DND-41 (cell line): Measurements from ENCODE around the gene CLK4.

ENCODE experiments used
- EZH2 ChIP-seq: IDR thresholded peaks from 3 replicates; pipeline ENCODE4 v1.6.1; 2012; ENCODE audit warnings: borderline replicate concordance, low read depth, mild to moderate bottlenecking, moderate library complexity, low read length, inconsistent platforms; ENCODE audit not compliant: severe bottlenecking
- TF ChIP-seq, protein P1 (sequence below): IDR thresholded peaks from 2 replicates; pipeline ENCODE4 v1.5.1; 2012; ENCODE audit warnings: borderline replicate concordance, low read length, moderate library complexity, mild to moderate bottlenecking; ENCODE audit not compliant: poor library complexity, severe bottlenecking; ENCODE audit errors: extremely low read depth

GRCh38 chr5:178590924-178591423, 35.9 kb downstream of the CLK4 start:
- TF ChIP-seq, protein P1, sequence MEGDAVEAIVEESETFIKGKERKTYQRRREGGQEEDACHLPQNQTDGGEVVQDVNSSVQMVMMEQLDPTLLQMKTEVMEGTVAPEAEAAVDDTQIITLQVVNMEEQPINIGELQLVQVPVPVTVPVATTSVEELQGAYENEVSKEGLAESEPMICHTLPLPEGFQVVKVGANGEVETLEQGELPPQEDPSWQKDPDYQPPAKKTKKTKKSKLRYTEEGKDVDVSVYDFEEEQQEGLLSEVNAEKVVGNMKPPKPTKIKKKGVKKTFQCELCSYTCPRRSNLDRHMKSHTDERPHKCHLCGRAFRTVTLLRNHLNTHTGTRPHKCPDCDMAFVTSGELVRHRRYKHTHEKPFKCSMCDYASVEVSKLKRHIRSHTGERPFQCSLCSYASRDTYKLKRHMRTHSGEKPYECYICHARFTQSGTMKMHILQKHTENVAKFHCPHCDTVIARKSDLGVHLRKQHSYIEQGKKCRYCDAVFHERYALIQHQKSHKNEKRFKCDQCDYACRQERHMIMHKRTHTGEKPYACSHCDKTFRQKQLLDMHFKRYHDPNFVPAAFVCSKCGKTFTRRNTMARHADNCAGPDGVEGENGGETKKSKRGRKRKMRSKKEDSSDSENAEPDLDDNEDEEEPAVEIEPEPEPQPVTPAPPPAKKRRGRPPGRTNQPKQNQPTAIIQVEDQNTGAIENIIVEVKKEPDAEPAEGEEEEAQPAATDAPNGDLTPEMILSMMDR: no peak
- no peak for TF ChIP-seq EZH2
